Hepatocyte (in vitro differentiated cells): ENCODE results near the gene CNTNAP2. TPM values are rescaled to one million over a fixed set of nuclear protein-coding genes. Genes with fewer than 3 reads are reported as not detected.

ENCODE experiments used
- DNase-seq: peaks from one replicate; pipeline ENCODE4 v3.0.0-alpha.2; 2016; ENCODE audit warnings: low spot score
- H2AFZ ChIP-seq: fragments of 200-600 bp; sonication (generic); 2 replicates; pipeline ENCODE4 v1.6.0; 2016; ENCODE audit warnings: antibody characterized with exemption, mild to moderate bottlenecking
- H3K27ac ChIP-seq: fragments of 200-600 bp; sonication (generic); 2 replicates; pipeline ENCODE4 v1.5.1; 2016; ENCODE audit warnings: mild to moderate bottlenecking
- H3K27me3 ChIP-seq: fragments of 200-600 bp; sonication (generic); 2 replicates; pipeline ENCODE4 v1.6.1; 2016
- H3K36me3 ChIP-seq: fragments of 200-600 bp; sonication (generic); replicated peaks from 2 replicates; pipeline ENCODE4 v1.5.1; 2016; ENCODE audit warnings: low read depth; ENCODE audit not compliant: insufficient read depth
- H3K4me1 ChIP-seq: fragments of 200-600 bp; sonication (generic); 2 replicates; pipeline ENCODE4 v1.5.1; 2016; ENCODE audit warnings: mild to moderate bottlenecking, moderate library complexity; ENCODE audit not compliant: insufficient read depth
- H3K4me2 ChIP-seq: fragments of 200-600 bp; sonication (generic); 2 replicates; pipeline ENCODE4 v1.6.0; 2016
- H3K4me3 ChIP-seq: fragments of 200-600 bp; sonication (generic); 2 replicates; pipeline ENCODE4 v1.5.1; 2016; ENCODE audit warnings: mild to moderate bottlenecking
- H3K79me2 ChIP-seq: fragments of 200-600 bp; sonication (generic); 2 replicates; pipeline ENCODE4 v1.6.0; 2017; ENCODE audit warnings: mild to moderate bottlenecking
- H3K9me2 ChIP-seq: fragments of 200-600 bp; sonication (generic); replicated peaks from 2 replicates; pipeline ENCODE4 v1.6.0; 2017; ENCODE audit warnings: mild to moderate bottlenecking; ENCODE audit not compliant: insufficient read depth
- H3K9me3 ChIP-seq: fragments of 200-600 bp; sonication (generic); 2 replicates; pipeline ENCODE4 v1.5.1; 2016; ENCODE audit warnings: low read depth, mild to moderate bottlenecking
- H4K20me1 ChIP-seq: fragments of 200-600 bp; sonication (generic); 2 replicates; pipeline ENCODE4 v1.6.0; 2016; ENCODE audit warnings: mild to moderate bottlenecking; ENCODE audit not compliant: insufficient read depth, poor library complexity, severe bottlenecking
- EZH2 ChIP-seq: fragments of 200-600 bp; sonication (generic); IDR thresholded peaks from 2 replicates; pipeline ENCODE4 v1.6.1; 2016; ENCODE audit warnings: antibody characterized with exemption, mild to moderate bottlenecking, borderline replicate concordance
- EZH2phosphoT487 ChIP-seq: fragments of 200-600 bp; sonication (generic); IDR thresholded peaks from one replicate; pipeline ENCODE4 v1.6.1; 2018; ENCODE audit warnings: antibody characterized with exemption, mild to moderate bottlenecking, low read depth, moderate library complexity; ENCODE audit not compliant: unreplicated experiment, severe bottlenecking
- WGBS: methylation state at CpG from one replicate; pipeline ENCODE4 v1.1.6; 2016; ENCODE audit warnings: low lambda C conversion rate; ENCODE audit errors: missing lambda C conversion rate; 5-methylcytosine and 5-hydroxymethylcytosine counted together
- polyA plus RNA-seq: library from polyadenylated mRNA; unstranded; fragments of >200 nt; fragmentation: Nextera tagmentation; extraction: Ambion mirVana; gene quantifications from 2 replicates; pipeline ENCODE4 v1.2.1, GENCODE V29; 2016
- total RNA-seq: library from RNA; depleted of rRNA; stranded (reverse); fragments of >200 nt; gene quantifications from 2 replicates; pipeline ENCODE4 v1.2.3, GENCODE V29; 2014
- TF ChIP-seq, protein P1 (sequence below): fragments of 200-600 bp; sonication (generic); IDR thresholded peaks from 2 replicates; pipeline ENCODE4 v1.5.1; 2016; ENCODE audit warnings: antibody characterized with exemption, mild to moderate bottlenecking; ENCODE audit not compliant: poor library complexity

Gene CNTNAP2
- total and polyA plus RNA-seq, 2 experiments from 2014 or later = 7.5 to 14.7 TPM

- Histone ChIP-seq H3K79me2 (no peaks in the 10 kb centered on the region), H4K20me1 (no peaks in the 10 kb centered on the region), H3K9me2 (no peaks in the 10 kb centered on the region), H2AFZ (no peak overlapping the region), H3K9me3 (no peaks in the 10 kb centered on the region), H3K27ac (no peak overlapping the region), H3K27me3 (no peaks in the 10 kb centered on the region), H3K4me2 (no peak overlapping the region), H3K4me1 (no peaks in the 10 kb centered on the region), H3K4me3 (no peak overlapping the region), H3K36me3 (no peaks in the 10 kb centered on the region)
- TF ChIP-seq EZH2phosphoT487 (no peak), EZH2 (no peak)
- TF ChIP-seq, protein P1, sequence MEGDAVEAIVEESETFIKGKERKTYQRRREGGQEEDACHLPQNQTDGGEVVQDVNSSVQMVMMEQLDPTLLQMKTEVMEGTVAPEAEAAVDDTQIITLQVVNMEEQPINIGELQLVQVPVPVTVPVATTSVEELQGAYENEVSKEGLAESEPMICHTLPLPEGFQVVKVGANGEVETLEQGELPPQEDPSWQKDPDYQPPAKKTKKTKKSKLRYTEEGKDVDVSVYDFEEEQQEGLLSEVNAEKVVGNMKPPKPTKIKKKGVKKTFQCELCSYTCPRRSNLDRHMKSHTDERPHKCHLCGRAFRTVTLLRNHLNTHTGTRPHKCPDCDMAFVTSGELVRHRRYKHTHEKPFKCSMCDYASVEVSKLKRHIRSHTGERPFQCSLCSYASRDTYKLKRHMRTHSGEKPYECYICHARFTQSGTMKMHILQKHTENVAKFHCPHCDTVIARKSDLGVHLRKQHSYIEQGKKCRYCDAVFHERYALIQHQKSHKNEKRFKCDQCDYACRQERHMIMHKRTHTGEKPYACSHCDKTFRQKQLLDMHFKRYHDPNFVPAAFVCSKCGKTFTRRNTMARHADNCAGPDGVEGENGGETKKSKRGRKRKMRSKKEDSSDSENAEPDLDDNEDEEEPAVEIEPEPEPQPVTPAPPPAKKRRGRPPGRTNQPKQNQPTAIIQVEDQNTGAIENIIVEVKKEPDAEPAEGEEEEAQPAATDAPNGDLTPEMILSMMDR = no peak
- no peak for DNase-seq
- WGBS = 88% methylated on average over 1 of the region's 1 CpG
Observed at GRCh38 chr7:147029953-147030352, 913.4 kb downstream of the CNTNAP2 start.

- no peaks in the 10 kb centered on the region for H3K9me3 ChIP-seq
- H3K36me3 ChIP-seq = no peaks in the 10 kb centered on the region
- no peaks in the 10 kb centered on the region for H3K9me2 ChIP-seq
- H3K4me1 ChIP-seq = no peaks in the 10 kb centered on the region
- TF ChIP-seq EZH2 (no peak), EZH2phosphoT487 (no peak)
- TF ChIP-seq, protein P1 = no peak
- H2AFZ ChIP-seq = no peak overlapping the region
- no peak overlapping the region for H3K4me2 ChIP-seq
- 84% methylated on average over 1 of the region's 1 CpG for WGBS
- DNase-seq = no peak
- H3K79me2 ChIP-seq = no peaks in the 10 kb centered on the region
- no peak overlapping the region for H3K4me3 ChIP-seq
- H4K20me1 ChIP-seq = no peaks in the 10 kb centered on the region
- no peak overlapping the region for H3K27ac ChIP-seq
- H3K27me3 ChIP-seq = no peaks in the 10 kb centered on the region
Observed at GRCh38 chr7:147033641-147034040, 917.0 kb downstream of the CNTNAP2 start.

- Histone ChIP-seq H3K9me3 (no peaks in the 10 kb centered on the region), H3K36me3 (no peaks in the 10 kb centered on the region), H3K4me2 (no peak overlapping the region), H3K4me3 (no peak overlapping the region), H3K79me2 (no peaks in the 10 kb centered on the region), H3K27ac (no peak overlapping the region), H3K27me3 (no peaks in the 10 kb centered on the region), H4K20me1 (no peaks in the 10 kb centered on the region), H3K4me1 (no peaks in the 10 kb centered on the region), H2AFZ (no peak overlapping the region), H3K9me2 (no peaks in the 10 kb centered on the region)
- no peak for DNase-seq
- no peak for TF ChIP-seq EZH2phosphoT487
- TF ChIP-seq EZH2 = no peak
- TF ChIP-seq, protein P1 = no peak
- 95% methylated on average over 2 of the region's 2 CpGs for WGBS
Observed at GRCh38 chr7:147041438-147041837, 924.8 kb downstream of the CNTNAP2 start.

- WGBS = 86% methylated on average over 6 of the region's 6 CpGs
- no peaks in the 10 kb centered on the region for H3K36me3 ChIP-seq
- no peak overlapping the region for H2AFZ ChIP-seq
- no peaks in the 10 kb centered on the region for H3K9me3 ChIP-seq
- H3K4me3 ChIP-seq = no peak overlapping the region
- H4K20me1 ChIP-seq = no peaks in the 10 kb centered on the region
- TF ChIP-seq EZH2phosphoT487 (no peak), EZH2 (no peak)
- TF ChIP-seq, protein P1 = no peak
- H3K27ac ChIP-seq = no peak overlapping the region
- H3K4me2 ChIP-seq = no peak overlapping the region
- H3K4me1 ChIP-seq = no peaks in the 10 kb centered on the region
- H3K9me2 ChIP-seq = no peaks in the 10 kb centered on the region
- DNase-seq = no peak
- H3K27me3 ChIP-seq = no peaks in the 10 kb centered on the region
- H3K79me2 ChIP-seq = no peaks in the 10 kb centered on the region
Observed at GRCh38 chr7:147044941-147045340, 928.3 kb downstream of the CNTNAP2 start.
